Measurements from ENCODE around the gene USE1. TPM values are rescaled to one million over a fixed set of nuclear protein-coding genes. Genes with fewer than 3 reads are reported as not detected.

USE1 gene
- polyA plus RNA-seq, 2 of the 4 experiments (the other 2 are of a cell fraction) = 10.1 to 16.5 TPM

- POLR2A ChIA-PET = no interaction called here
- H3K27ac ChIP-seq = no peak overlapping the region
- FAIRE-seq (no peak), ATAC-seq (no peak), DNase-seq (ENCODE audit: low read depth in 1 of 2, low spot score in 1 of 2) (no peak)
- CTCF ChIA-PET = no interaction called here
- no peak overlapping the region for H3K4me3 ChIP-seq
- H3K9me3 ChIP-seq = no peaks in the 10 kb centered on the region
- WGBS (ENCODE audit: missing lambda C conversion rate) = 100% methylated on average over 4 of the region's 26 CpGs
- no peaks in the 10 kb centered on the region for H3K4me1 ChIP-seq
- no peak overlapping the region for H3K4me2 ChIP-seq
- TF ChIP-seq REST (IDR thresholded peaks at IDR 0.05) = no peak
- no peak for TF ChIP-seq FOSB (CRISPR knock-in tag; IDR thresholded peaks at IDR 0.05)
- TF ChIP-seq ZC3H11A (IDR thresholded peaks at IDR 0.05) = no peak
- TF ChIP-seq KDM5A (IDR thresholded peaks at IDR 0.05) = no peak
- TF ChIP-seq RNF2 (IDR thresholded peaks at IDR 0.05; ENCODE audit: borderline replicate concordance, low read depth) = no peak
- no peak for TF ChIP-seq ATOH8 (CRISPR knock-in tag; IDR thresholded peaks at IDR 0.05; ENCODE audit: low read depth)
- TF ChIP-seq GATA3 (IDR thresholded peaks at IDR 0.05; ENCODE audit: borderline replicate concordance) = no peak
- TF ChIP-seq RFX5 (IDR thresholded peaks at IDR 0.05) = no peak
These were observed 22.4 kb upstream of the USE1 start for GRCh38 chr19:17192751-17193150.

GRCh38 chr19:17194608-17195007 is 20.5 kb upstream of the USE1 start:
- no peak overlapping the region for H3K27ac ChIP-seq
- ATAC-seq (no peak), DNase-seq (ENCODE audit: low read depth in 1 of 2, low spot score in 1 of 2) (no peak), FAIRE-seq (no peak)
- ChIA-PET POLR2A (no interaction called here), CTCF (no interaction called here)
- no peaks in the 10 kb centered on the region for H3K4me1 ChIP-seq
- WGBS (ENCODE audit: missing lambda C conversion rate) = 95% methylated on average over 16 of the region's 16 CpGs
- H3K4me2 ChIP-seq = no peak overlapping the region
- TF ChIP-seq E2F6 (IDR thresholded peaks at IDR 0.05; ENCODE audit: borderline replicate concordance, low read depth) (no peak), MYC (IDR thresholded peaks at IDR 0.05; ENCODE audit: borderline replicate concordance, low read length) (no peak), ESRRA (IDR thresholded peaks at IDR 0.05; ENCODE audit: borderline replicate concordance, low read length) (no peak), NR3C1 (IDR thresholded peaks at IDR 0.05) (no peak), HDAC2 (IDR thresholded peaks at IDR 0.05) (no peak), BHLHE40 (IDR thresholded peaks at IDR 0.05; ENCODE audit: low read depth, low read length) (no peak), HEYL (CRISPR knock-in tag; IDR thresholded peaks at IDR 0.05) (no peak), ZSCAN20 (CRISPR knock-in tag; IDR thresholded peaks at IDR 0.05) (no peak), PBX3 (IDR thresholded peaks at IDR 0.05) (no peak), CHD4 (IDR thresholded peaks at IDR 0.05; ENCODE audit: borderline replicate concordance) (no peak), CBX2 (IDR thresholded peaks at IDR 0.05; ENCODE audit: borderline replicate concordance, low read depth) (no peak), SREBF2 (IDR thresholded peaks at IDR 0.05) (no peak)
- H3K9me3 ChIP-seq = no peaks in the 10 kb centered on the region
- H3K4me3 ChIP-seq = no peak overlapping the region
